GM21423 (cell line): ENCODE data around the gene WWP2.

Source experiments
- ATAC-seq: cut with Tn5 transposase; IDR thresholded peaks from one replicate; pipeline ENCODE4 v1.9.1; 2021; ENCODE audit warnings: mild to moderate bottlenecking, moderate library complexity; ENCODE audit not compliant: unreplicated experiment

The WWP2 gene

DNA sequence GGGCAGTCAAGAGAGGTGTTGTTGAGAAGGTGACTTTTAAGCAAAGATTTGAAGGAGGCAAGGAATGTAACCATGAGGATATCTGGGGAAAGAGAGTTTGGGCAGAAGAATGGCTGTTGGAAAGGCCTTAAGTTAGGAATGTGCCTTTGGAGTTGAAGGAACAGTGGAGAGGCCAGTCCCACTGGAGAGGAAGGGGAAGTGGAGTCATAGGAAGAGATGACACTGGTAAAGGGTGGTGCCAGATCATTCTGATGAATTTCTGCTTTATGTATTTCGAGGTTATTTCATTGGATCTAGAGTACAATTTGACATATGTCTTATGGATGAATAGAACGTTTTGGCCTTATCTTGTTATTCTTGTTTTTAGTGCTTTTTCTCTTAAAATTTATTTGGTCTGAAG lies 93.5 kb downstream of the WWP2 start:
- no peak for ATAC-seq

DNA sequence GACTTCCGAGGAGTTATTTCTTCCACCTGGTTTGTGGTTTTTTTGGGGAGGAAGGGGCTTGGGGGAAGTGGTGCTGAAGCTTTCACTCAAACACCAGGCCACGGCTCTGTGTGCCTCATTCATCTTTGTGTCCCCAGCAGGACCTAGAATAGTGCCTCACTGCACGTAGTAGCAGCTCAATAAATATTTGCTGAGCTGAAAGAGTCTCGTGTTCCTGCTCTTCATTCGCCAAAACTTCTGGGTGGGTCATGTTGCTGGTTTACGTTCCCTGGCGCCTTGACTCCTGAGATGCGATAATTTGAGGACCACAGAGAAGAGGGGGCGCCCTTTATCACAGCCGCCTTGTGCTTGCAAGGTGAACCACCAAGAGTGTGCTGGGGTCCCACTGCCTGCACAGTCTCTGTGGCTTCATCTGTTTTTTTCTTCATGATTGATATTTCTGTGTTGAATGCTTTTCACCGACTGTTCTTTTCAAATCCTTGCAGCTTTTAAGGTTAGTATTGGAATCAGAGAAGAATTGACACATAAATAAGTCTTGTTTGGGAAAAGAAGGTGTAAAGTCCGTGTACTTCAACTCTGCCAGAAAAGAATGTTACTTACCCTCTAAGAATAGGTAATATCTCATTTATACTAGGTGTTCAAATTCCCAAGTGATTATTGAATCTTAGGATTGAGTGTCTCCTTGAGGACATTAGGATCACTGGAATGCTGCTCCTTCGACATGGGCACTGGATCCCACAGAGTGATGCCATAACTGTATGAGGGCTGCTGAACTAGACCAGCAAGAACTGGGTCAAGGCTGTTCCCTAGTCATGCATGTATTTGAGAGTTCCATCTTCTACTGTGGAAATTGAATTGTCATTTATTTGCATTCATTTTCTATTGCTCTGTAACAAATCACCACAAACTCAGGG lies 96.3 kb downstream of the WWP2 start:
- ATAC-seq = no peak

DNA sequence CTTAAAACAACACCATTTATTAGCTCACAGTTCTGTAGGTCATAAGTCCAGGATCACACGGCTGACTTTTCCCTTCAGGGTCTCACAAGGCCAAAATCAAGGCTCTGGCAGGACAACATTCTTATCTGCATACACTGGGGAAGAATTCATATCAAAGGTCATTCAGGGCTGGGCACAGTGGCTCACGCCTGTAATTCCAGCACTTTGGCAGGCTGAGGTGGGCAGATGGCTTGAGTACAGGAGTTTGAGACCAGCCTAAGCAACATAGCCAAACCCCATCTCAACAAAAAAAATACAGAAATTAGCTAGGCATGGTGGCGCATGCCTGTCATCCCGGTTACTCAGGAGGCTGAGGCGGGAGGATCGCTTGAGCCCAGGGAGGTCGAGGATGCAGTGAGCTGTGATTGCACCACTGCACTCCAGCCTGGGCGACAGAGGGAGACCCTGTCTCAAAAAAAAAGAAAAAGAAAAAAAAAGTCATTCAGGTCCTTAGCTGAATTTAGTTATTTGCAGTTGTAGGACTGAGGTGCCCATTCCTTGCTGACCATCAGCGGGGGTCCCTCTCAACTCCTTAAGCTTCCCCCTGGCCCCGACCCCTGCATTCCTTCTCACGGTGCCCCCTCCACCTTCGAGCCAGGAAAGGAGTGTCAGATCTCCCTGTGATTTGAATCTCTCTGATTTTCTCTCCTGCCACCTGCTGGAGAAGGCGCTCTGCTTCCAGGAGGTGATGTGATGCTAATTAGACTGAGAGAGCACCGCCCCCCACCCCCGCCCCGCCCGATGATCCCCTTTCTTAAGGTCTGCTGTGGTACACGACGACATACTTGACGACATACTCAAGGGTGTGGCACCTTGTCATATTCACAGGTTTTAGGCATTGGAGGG lies 97.2 kb downstream of the WWP2 start:
- no peak for ATAC-seq

DNA sequence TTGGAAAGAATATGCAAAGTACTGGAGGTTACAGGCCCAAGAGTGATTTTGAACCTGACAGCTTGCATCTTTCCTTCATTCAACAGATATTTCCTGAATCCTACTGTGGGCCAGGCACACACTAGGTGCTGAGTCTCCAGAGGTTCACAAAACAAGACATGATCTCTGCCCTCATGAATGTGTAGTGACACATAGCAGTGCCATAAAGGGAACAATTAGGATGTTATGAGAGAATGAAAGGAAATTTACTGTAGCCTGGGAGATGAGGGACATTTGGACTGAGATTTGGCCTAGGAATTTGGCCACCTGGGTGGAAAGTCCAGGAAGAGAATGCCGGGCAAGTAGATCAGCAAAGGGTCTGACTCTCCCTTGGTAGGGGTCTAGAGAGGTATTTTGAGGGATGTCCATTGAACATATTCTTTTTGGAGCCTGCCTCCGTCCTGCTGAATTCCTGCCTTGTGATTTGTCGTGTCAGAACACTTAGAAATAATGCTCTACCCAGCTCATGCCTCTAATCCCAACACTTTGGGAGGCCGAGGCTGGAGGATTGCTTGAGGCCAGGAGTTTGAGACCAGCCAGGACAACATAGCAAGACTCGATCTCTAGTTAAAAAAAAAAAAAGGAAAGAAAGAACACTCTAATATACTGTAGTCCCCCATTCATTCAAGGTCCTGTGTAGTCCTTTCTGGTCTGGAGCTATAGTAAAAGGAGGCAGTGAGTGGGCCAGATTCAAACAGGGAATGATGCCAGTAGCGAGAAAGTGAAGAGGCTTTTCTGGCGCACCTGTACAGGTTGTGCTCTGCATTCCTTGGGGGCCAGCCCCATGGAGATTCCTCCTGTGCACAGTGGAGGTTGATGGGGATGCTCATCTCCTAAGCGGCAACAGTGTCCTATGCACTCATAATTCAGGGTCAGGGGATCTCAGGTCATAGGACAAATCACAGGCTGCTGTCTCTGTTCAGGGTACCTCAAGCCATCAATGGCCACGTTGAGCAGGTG lies 98.4 kb downstream of the WWP2 start:
- ATAC-seq = no peak

DNA sequence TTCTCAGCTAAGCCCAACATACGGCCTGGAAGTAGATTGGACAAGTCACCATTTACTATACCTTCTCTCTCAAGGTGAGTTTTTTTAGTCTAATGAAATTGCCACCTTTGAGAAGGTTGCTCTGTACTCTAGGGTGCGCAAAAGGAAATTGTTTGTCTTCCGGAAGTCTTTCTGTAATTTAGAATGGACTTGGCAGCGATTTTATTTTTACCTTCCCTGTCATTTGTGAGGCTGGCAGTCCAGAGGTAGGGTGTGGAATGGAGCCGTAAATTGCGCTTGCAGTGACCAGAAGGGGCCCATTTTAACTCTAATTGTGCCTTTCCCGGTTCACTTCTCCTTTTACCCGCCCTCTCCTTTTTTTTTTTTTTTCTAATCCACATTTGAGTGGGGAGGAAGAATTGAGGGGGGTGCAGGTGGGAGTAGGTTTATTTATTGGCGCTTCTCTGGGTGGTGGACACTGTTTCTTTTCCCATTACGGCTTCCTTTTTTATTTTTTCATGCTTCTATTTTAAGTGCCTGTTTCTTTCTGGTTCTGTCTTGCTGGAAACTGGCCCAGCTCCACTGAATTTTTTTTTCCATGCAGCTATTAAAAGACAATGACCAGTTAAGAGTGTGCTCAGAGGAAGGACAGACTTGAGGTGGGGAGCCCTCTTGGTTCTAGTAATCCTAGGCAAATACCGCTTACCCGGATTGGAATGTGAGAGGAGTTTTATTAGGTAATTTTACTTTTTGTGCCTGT lies 99.3 kb downstream of the WWP2 start:
- no peak for ATAC-seq

DNA sequence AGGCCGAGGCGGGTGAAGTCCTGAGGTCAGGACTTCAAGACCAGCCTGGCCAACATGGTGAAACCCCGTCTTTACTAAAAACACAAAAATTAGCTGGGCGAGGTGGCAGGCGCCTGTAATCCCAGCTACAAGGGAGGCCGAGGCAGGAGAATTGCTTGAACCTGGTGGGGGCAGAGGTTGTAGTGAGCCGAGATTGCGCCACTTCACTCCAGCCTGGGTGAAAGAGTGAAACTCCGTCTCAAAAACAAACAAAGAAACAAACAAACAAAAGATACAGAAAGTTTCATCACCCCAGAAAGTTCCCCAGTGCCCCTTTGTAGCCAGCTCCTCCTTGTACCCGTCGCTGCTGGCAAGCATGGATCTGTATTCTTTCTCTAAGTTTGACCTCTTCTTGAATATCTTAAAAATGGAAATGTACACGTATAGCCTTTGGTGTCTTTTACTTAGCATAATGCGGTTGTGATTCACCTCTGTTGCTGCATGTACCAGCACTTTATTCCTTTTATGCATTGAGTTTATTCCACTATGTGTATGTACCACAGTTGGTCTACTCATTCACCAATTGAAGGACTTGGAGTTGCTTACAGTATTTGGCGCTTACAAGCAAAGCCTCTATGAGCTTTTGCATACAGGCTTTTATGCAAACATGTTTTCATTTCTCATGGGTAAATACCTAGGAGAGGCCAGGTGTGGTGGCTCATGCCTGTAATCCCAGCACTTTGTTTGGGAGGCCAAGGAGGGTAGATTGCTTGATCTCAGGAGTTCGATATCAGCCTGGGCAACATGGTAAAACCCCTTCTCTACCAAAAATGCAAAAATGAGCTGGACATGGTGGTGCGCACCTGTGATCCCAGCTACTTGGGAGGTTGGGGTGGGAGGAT lies 101.5 kb downstream of the WWP2 start:
- no peak for ATAC-seq

DNA sequence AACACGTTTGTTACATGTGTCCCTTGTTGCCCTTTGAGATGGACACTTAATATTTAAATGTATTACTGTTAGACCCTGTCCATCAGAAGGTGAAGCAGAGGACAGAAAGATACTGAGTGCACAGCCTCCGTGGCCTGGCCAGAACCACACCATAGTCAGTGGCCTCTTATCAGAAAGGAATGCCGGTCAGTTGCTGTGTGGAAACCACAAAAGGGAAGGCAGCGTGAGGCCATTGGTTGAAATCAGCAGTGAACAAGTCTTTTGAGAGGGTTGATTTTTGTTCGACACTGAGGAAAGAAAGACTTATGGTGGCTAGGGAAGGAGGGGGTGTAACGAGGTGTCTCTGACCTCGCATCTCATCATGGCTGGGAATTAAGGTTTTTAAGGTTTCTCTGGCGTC lies 103.6 kb downstream of the WWP2 start:
- no peak for ATAC-seq

DNA sequence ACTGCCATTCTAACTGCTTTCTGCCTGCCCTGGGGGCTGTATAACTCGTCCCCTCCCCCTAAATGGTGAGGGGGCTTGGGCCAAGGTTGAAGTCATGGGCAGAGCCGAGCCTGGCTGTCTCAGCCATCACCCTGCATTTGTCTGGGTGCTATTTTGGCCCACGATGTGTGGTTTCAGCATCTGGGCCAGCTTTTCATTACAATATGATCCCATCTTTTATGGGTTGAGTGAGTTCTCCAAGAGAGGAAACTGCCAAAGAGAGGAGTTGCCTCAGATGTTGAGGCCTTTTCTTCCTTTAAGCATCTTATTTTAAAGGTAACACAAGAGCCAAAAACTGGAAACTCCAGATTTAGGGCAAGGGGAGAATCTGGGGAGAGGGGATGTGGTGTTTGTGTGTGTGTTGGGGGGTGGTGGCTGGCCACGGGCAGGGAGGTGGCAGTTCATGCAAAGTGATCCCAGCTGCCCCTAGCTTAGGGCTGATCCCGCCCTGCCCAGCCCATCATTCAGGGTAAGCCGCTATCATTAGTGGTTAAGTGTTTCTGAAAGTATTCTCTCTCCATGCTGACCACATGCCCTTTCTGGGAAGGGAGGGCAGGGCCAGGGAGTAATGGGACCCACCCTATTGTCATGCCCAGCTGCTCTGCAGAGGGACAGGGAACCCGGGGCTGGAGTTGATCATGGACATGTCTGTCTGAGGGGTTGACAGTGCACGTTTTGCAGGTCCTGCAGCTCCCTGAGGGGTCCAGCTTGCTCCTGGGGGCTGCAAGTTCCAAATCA lies 105.8 kb downstream of the WWP2 start:
- ATAC-seq = no peak

DNA sequence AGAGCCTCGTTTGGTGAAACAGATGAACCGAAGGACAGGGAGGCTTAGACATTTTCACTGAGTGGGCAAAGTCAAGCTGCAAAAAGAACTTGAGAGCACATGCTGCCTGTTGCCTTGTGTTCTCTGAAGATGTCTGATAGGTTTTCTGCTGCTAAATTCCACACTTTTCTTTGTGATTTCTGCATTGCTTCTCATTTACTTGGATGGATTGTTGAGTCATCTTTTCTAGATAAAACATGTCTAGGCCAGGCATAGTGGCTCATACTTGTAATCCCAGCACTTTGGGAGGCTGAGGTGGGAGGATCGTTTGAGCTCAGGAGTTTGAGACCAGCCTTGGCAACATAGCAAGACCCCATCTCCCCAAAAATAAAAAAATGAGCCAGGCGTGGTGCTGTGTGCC lies 108.6 kb downstream of the WWP2 start:
- no peak for ATAC-seq

DNA sequence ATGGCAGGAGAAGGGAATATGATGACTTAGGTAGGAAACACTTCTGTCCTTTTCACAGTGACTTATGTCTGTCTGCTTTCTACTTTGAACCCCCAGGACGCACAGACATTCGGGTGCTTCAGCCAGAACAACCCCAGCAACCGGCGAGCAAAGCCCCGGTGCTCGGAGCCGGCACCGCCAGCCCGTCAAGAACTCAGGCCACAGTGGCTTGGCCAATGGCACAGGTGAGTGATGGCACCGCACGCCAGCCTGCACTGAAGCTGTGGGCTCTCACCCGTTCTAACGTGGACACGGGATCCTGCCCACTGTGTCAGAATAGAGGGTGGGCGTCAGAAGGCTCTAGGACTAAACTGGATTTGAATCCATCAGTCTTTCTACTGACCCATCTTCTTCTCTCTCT lies 109.6 kb downstream of the WWP2 start:
- ATAC-seq = no peak

DNA sequence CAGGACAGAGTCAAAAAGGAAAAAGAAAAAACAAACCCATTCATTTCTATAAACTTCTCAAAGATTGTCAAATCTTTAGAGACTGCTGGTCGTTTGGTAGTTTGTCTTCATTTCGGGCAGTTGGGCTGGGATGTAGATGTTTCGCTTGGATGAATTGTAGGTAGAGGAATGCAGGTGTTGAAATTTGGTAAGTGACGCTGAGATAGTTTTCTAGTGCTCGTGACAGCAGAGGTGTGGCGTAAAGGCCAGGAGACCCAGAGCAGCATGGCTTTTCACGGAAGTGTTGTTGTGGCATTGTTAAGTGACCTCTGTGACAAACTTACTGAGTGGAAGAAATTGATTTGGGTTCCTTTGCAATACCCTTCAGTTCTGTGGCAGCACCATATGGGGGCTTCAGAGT lies 110.8 kb downstream of the WWP2 start:
- no peak for ATAC-seq

DNA sequence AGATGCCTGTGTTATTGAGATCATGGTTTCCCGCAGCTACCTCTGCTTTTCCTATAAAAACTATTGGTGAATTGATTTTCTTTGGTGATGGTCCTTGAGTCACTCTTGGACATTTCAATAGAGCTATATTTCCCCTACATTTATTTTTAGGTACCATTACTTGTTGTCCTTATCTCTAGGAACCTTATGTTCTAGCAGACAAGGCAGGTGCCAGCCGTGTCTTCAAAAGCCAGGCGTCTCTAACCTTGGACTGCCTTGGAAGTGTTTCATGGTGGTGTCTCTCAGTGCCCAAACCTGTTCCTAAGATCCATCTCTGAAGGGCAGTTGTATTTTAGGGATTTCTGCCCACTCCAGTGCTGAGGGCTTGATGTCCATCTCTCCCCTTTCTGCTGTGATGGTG lies 111.7 kb downstream of the WWP2 start:
- ATAC-seq = no peak

DNA sequence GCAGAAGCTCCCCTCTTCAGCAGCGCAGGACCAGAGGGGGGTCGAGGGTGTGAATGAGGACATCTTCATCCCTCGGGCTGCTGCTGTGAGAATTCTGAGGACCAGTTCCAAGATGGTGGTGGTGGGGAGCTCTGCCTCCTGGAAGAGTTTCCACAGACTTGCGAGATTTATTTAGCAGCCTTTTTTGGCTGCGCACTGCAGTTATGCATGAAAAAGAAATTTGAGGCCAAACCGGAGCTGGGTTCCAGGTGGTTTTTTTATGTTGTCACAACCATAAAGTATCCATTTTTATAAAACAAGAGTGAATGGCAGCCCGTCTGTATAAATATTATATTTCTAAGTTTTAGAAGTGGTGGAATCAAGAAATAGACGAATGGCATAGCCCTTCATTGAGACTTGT lies 112.1 kb downstream of the WWP2 start:
- ATAC-seq = no peak

DNA sequence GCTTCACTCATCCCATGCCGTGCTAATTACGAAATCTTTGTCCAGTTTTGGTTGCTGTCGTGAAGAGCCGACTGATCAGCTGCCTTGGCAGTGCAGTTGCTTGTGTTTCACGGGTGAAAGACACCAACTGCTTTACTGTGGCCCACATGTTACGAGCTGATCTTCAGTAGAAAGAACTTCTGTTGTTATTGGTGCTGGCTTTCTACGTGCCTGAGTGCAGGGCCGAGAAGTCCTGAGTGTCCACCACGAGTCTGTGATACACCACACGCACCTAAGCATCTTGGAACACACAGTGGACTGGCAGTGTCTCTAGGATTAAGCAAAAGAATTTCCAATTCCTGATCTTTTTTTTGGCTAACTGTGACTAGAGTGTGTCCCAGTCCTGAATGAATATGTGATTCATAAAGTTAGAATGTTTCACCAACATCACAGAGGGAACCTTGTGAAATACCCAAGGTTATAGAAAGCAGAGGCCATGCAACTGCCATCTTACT lies 118.6 kb downstream of the WWP2 start:
- ATAC-seq = no peak

DNA sequence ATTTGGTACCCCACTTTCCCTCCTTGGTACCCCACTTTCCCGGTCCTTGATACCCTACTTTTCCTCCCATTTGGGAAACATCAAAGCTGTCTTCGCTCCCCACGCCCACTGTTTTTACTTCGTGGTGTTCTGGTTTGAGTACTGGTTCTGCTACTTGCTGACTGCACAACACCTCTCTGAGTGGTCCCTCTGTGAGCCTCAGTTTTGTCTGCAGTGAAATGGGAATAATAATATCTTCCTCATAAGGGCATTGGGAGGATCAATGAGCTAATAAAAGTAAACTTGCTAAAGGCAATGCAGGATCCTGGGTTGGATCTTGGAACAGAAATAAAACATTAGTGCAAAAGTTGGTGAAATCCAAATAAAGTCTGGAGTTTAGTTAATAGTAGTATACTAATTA lies 119.0 kb downstream of the WWP2 start:
- no peak for ATAC-seq

DNA sequence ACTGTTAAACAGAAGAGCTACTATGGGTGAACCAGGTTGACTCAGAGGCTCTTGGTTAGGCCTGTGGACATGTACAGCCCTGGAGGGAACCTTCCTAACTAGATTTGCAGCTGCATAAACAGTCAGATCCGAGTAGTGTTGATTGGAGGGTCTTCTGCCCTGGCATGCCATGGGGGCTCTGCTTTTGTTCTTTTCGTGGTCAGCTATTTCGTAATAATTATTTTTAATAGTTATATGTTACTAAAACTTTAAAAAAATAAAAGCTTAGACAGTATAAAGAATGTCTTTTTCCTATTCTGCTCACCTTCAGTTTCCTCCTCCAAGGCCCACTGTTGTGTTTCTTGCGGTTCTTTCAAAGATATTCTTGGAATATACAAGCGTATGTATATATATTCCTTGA lies 121.6 kb downstream of the WWP2 start:
- no peak for ATAC-seq

DNA sequence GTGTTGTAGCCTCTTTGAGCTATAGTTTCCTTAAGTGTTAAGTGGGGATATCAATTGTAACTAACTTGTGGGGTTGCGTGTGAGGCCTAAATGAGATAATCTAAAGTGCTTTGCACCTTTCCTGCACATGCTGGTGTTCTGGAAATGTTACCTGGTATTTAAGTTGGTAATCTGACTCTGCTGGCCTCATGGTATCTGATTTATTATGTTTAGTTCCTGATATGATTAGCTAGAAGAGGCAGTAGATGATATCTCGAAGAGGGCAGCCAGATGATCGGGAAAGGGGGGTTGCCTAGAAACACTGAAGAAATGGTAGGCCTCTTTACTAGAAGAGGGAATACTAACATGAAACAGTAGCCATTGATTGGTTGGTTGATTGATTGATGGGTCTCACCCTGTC lies 123.6 kb downstream of the WWP2 start:
- no peak for ATAC-seq

DNA sequence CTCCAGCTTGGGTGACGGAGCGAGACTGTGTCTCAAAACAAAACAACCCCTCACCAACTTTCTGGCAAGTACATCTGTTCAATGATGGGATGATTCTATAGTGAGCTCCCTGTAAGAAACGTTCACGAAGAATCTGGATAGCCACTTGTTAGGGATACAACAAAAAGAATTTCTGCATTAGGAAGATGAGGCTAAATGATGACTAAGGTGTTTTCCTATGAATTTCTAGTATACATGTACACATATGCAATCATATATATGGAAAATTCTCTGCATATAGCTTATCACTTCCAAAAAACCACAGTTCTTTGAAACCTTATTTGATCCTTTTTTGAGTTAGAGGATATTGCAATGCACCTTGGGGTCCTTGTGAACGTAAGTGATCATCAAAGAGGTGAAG lies 124.6 kb downstream of the WWP2 start:
- no peak for ATAC-seq
